Stimulated activated memory B cell treated with anti-CD40 and anti-IgM and Interleukin-4, amounts not matched to agents 10 μg/mL and 1 μg/mL and 100 μg/mL, for 72 hours (primary cell): Measurements from ENCODE around the gene RAD18.
A peak's percentile ranks its signal among the peaks of the same experiment; 100 is the strongest.

Experiments
- ATAC-seq: fragments of 150-1000 bp; cut with Tn5 transposase; 2 replicates; pipeline ENCODE4 v1.10.0; 2021
- H3K27ac Mint-ChIP-seq: one replicate; pipeline ENCODE4 v1.8.0; 2022; ENCODE audit warnings: mild to moderate bottlenecking, mixed read lengths
- H3K27me3 Mint-ChIP-seq: one replicate; pipeline ENCODE4 v1.8.0; 2022; ENCODE audit warnings: mixed read lengths
- H3K36me3 Mint-ChIP-seq: one replicate; pipeline ENCODE4 v1.8.0; 2022; ENCODE audit warnings: mixed read lengths
- H3K4me1 Mint-ChIP-seq: one replicate; pipeline ENCODE4 v1.8.0; 2022; ENCODE audit warnings: mixed read lengths
- H3K4me3 Mint-ChIP-seq: one replicate; pipeline ENCODE4 v1.8.0; 2022; ENCODE audit warnings: mild to moderate bottlenecking, moderate library complexity, mixed read lengths
- H3K9me3 Mint-ChIP-seq: one replicate; pipeline ENCODE4 v1.8.0; 2022; ENCODE audit warnings: mixed read lengths

RAD18 gene

GRCh38 chr3:8882171-8882593, 81.1 kb downstream of the RAD18 start:
- Mint-ChIP-seq H3K36me3 (peaks cover 75% of the 10 kb centered on the region), H3K27me3 (no peaks in the 10 kb centered on the region), H3K4me1 (peaks cover 16% of the 10 kb centered on the region), H3K4me3 (no peak overlapping the region), H3K9me3 (no peaks in the 10 kb centered on the region), H3K27ac (peak overlapping the region; percentile 69)
- ATAC-seq: peak; percentile 66

GRCh38 chr3:8879347-8879944, 83.8 kb downstream of the RAD18 start:
- no peaks in the 10 kb centered on the region for H3K27me3 Mint-ChIP-seq
- no peaks in the 10 kb centered on the region for H3K9me3 Mint-ChIP-seq
- ATAC-seq: no peak
- H3K36me3 Mint-ChIP-seq: peaks cover 59% of the 10 kb centered on the region
- no peak overlapping the region for H3K27ac Mint-ChIP-seq
- H3K4me3 Mint-ChIP-seq: no peak overlapping the region
- H3K4me1 Mint-ChIP-seq: peaks cover 16% of the 10 kb centered on the region

- peaks cover 1% of the 10 kb centered on the region for H3K9me3 Mint-ChIP-seq
- no peaks in the 10 kb centered on the region for H3K4me1 Mint-ChIP-seq
- H3K27ac Mint-ChIP-seq: no peak overlapping the region
- H3K27me3 Mint-ChIP-seq: no peaks in the 10 kb centered on the region
- ATAC-seq: no peak
- H3K4me3 Mint-ChIP-seq: no peak overlapping the region
- H3K36me3 Mint-ChIP-seq: peaks cover 35% of the 10 kb centered on the region
These were observed 87.4 kb downstream of the RAD18 start for GRCh38 chr3:8875836-8876235.

GRCh38 chr3:8873740-8874139, 89.5 kb downstream of the RAD18 start:
- Mint-ChIP-seq H3K9me3 (peaks cover 3% of the 10 kb centered on the region), H3K4me3 (no peak overlapping the region), H3K36me3 (peaks cover 26% of the 10 kb centered on the region), H3K27me3 (no peaks in the 10 kb centered on the region), H3K27ac (no peak overlapping the region), H3K4me1 (no peaks in the 10 kb centered on the region)
- ATAC-seq: no peak

GRCh38 chr3:8872261-8872660, 91.0 kb downstream of the RAD18 start:
- no peak for ATAC-seq
- no peak overlapping the region for H3K4me3 Mint-ChIP-seq
- no peaks in the 10 kb centered on the region for H3K4me1 Mint-ChIP-seq
- no peaks in the 10 kb centered on the region for H3K27me3 Mint-ChIP-seq
- peaks cover 3% of the 10 kb centered on the region for H3K9me3 Mint-ChIP-seq
- H3K27ac Mint-ChIP-seq: no peak overlapping the region
- peaks cover 18% of the 10 kb centered on the region for H3K36me3 Mint-ChIP-seq

- H3K36me3 Mint-ChIP-seq: peaks cover 11% of the 10 kb centered on the region
- no peak for ATAC-seq
These were observed 92.0 kb downstream of the RAD18 start for GRCh38 chr3:8871306-8871705.

GRCh38 chr3:8870134-8870533, 93.1 kb downstream of the RAD18 start:
- Mint-ChIP-seq H3K9me3 (peaks cover 3% of the 10 kb centered on the region), H3K27ac (no peak overlapping the region), H3K4me3 (no peak overlapping the region), H3K4me1 (no peaks in the 10 kb centered on the region), H3K27me3 (no peaks in the 10 kb centered on the region), H3K36me3 (peaks cover 11% of the 10 kb centered on the region)
- no peak for ATAC-seq

More at GRCh38 chr3:8871306-8871705, 92.0 kb downstream of the RAD18 start:
- Mint-ChIP-seq H3K9me3 (peaks cover 3% of the 10 kb centered on the region), H3K4me1 (no peaks in the 10 kb centered on the region), H3K27ac (no peak overlapping the region), H3K4me3 (no peak overlapping the region), H3K27me3 (no peaks in the 10 kb centered on the region)

GRCh38 chr3:8869613-8870012, 93.7 kb downstream of the RAD18 start:
- no peak for ATAC-seq

GRCh38 chr3:8868996-8869395, 94.3 kb downstream of the RAD18 start:
- ATAC-seq: no peak
- peaks cover 7% of the 10 kb centered on the region for H3K4me1 Mint-ChIP-seq
- no peak overlapping the region for H3K27ac Mint-ChIP-seq
- no peak overlapping the region for H3K4me3 Mint-ChIP-seq
- no peaks in the 10 kb centered on the region for H3K27me3 Mint-ChIP-seq
- peaks cover 3% of the 10 kb centered on the region for H3K9me3 Mint-ChIP-seq
- peaks cover 11% of the 10 kb centered on the region for H3K36me3 Mint-ChIP-seq

More at GRCh38 chr3:8869613-8870012, 93.7 kb downstream of the RAD18 start:
- no peaks in the 10 kb centered on the region for H3K27me3 Mint-ChIP-seq
- peaks cover 11% of the 10 kb centered on the region for H3K36me3 Mint-ChIP-seq
- no peak overlapping the region for H3K27ac Mint-ChIP-seq
- H3K4me1 Mint-ChIP-seq: peaks cover 4% of the 10 kb centered on the region
- H3K4me3 Mint-ChIP-seq: no peak overlapping the region
- peaks cover 3% of the 10 kb centered on the region for H3K9me3 Mint-ChIP-seq

- Mint-ChIP-seq H3K4me3 (no peak overlapping the region), H3K36me3 (peaks cover 11% of the 10 kb centered on the region), H3K4me1 (peaks cover 7% of the 10 kb centered on the region), H3K27me3 (no peaks in the 10 kb centered on the region), H3K9me3 (peaks cover 3% of the 10 kb centered on the region), H3K27ac (no peak overlapping the region)
- ATAC-seq: no peak
These were observed 95.6 kb downstream of the RAD18 start for GRCh38 chr3:8867646-8868045.

GRCh38 chr3:8865697-8866096, 97.6 kb downstream of the RAD18 start:
- peaks cover under 1% of the 10 kb centered on the region for H3K9me3 Mint-ChIP-seq
- no peaks in the 10 kb centered on the region for H3K27me3 Mint-ChIP-seq
- no peak overlapping the region for H3K27ac Mint-ChIP-seq
- H3K4me3 Mint-ChIP-seq: no peak overlapping the region
- H3K4me1 Mint-ChIP-seq: peaks cover 7% of the 10 kb centered on the region
- ATAC-seq: no peak
- peaks cover 7% of the 10 kb centered on the region for H3K36me3 Mint-ChIP-seq

GRCh38 chr3:8864402-8865350, 98.6 kb downstream of the RAD18 start:
- Mint-ChIP-seq H3K9me3 (no peaks in the 10 kb centered on the region), H3K36me3 (no peaks in the 10 kb centered on the region), H3K4me3 (no peak overlapping the region), H3K27me3 (no peaks in the 10 kb centered on the region), H3K27ac (no peak overlapping the region), H3K4me1 (peaks cover 7% of the 10 kb centered on the region)
- no peak for ATAC-seq

GRCh38 chr3:8863891-8864290, 99.4 kb downstream of the RAD18 start:
- no peak for ATAC-seq

GRCh38 chr3:8857720-8858367, 105.4 kb downstream of the RAD18 start:
- no peak for ATAC-seq
- Mint-ChIP-seq H3K4me3 (no peak overlapping the region), H3K36me3 (no peaks in the 10 kb centered on the region), H3K4me1 (no peaks in the 10 kb centered on the region), H3K27ac (no peak overlapping the region), H3K9me3 (no peaks in the 10 kb centered on the region), H3K27me3 (no peaks in the 10 kb centered on the region)

More at GRCh38 chr3:8863891-8864290, 99.4 kb downstream of the RAD18 start:
- no peaks in the 10 kb centered on the region for H3K36me3 Mint-ChIP-seq
- H3K4me1 Mint-ChIP-seq: peaks cover 7% of the 10 kb centered on the region
- H3K27ac Mint-ChIP-seq: no peak overlapping the region
- no peak overlapping the region for H3K4me3 Mint-ChIP-seq
- H3K9me3 Mint-ChIP-seq: no peaks in the 10 kb centered on the region
- no peaks in the 10 kb centered on the region for H3K27me3 Mint-ChIP-seq

GRCh38 chr3:8856721-8857120, 106.6 kb downstream of the RAD18 start:
- H3K36me3 Mint-ChIP-seq: no peaks in the 10 kb centered on the region
- no peak overlapping the region for H3K27ac Mint-ChIP-seq
- H3K4me1 Mint-ChIP-seq: no peaks in the 10 kb centered on the region
- no peak overlapping the region for H3K4me3 Mint-ChIP-seq
- no peak for ATAC-seq
- no peaks in the 10 kb centered on the region for H3K9me3 Mint-ChIP-seq
- H3K27me3 Mint-ChIP-seq: no peaks in the 10 kb centered on the region
